ENCODE measurements around the gene TCP11.

DNA sequence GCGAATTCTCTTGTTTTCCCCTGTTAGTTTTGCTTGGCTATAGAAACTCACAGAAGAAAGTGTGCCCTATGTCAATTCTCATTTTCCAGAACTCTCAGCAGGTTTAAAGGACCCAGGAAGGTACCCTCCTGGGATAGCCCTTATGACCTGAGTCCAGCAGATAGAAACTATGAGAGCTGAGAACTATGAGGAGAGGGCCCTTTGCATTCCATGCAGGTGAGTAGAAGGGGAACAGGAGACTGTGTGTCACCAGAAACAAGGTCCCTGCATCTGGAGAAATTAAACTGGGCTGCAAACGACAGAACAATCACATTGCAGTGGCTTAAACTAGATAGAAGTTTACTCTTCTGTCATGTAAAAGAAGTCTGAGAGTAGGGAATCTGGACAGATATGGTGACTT lies 36.9 kb upstream of the TCP11 start:
- TF ChIP-seq, protein P1, sequence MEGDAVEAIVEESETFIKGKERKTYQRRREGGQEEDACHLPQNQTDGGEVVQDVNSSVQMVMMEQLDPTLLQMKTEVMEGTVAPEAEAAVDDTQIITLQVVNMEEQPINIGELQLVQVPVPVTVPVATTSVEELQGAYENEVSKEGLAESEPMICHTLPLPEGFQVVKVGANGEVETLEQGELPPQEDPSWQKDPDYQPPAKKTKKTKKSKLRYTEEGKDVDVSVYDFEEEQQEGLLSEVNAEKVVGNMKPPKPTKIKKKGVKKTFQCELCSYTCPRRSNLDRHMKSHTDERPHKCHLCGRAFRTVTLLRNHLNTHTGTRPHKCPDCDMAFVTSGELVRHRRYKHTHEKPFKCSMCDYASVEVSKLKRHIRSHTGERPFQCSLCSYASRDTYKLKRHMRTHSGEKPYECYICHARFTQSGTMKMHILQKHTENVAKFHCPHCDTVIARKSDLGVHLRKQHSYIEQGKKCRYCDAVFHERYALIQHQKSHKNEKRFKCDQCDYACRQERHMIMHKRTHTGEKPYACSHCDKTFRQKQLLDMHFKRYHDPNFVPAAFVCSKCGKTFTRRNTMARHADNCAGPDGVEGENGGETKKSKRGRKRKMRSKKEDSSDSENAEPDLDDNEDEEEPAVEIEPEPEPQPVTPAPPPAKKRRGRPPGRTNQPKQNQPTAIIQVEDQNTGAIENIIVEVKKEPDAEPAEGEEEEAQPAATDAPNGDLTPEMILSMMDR (IDR thresholded peaks at IDR 0.05; ENCODE audit: low read depth, low read length, missing input control), result no peak
- TF ChIP-seq, protein P2, sequence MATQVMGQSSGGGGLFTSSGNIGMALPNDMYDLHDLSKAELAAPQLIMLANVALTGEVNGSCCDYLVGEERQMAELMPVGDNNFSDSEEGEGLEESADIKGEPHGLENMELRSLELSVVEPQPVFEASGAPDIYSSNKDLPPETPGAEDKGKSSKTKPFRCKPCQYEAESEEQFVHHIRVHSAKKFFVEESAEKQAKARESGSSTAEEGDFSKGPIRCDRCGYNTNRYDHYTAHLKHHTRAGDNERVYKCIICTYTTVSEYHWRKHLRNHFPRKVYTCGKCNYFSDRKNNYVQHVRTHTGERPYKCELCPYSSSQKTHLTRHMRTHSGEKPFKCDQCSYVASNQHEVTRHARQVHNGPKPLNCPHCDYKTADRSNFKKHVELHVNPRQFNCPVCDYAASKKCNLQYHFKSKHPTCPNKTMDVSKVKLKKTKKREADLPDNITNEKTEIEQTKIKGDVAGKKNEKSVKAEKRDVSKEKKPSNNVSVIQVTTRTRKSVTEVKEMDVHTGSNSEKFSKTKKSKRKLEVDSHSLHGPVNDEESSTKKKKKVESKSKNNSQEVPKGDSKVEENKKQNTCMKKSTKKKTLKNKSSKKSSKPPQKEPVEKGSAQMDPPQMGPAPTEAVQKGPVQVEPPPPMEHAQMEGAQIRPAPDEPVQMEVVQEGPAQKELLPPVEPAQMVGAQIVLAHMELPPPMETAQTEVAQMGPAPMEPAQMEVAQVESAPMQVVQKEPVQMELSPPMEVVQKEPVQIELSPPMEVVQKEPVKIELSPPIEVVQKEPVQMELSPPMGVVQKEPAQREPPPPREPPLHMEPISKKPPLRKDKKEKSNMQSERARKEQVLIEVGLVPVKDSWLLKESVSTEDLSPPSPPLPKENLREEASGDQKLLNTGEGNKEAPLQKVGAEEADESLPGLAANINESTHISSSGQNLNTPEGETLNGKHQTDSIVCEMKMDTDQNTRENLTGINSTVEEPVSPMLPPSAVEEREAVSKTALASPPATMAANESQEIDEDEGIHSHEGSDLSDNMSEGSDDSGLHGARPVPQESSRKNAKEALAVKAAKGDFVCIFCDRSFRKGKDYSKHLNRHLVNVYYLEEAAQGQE (IDR thresholded peaks at IDR 0.05), result no peak
- TF ChIP-seq TAF1 (conservative IDR thresholded peaks at IDR 0.05) (no peak), RAD21 (IDR thresholded peaks at IDR 0.05) (no peak), SP1 (IDR thresholded peaks at IDR 0.05) (no peak), EGR1 (IDR thresholded peaks at IDR 0.05; ENCODE audit: low read depth in 2 of 2) (no peak), JUND (IDR thresholded peaks at IDR 0.05) (no peak), GABPA (IDR thresholded peaks at IDR 0.05 in 1 of 2, conservative IDR thresholded peaks at IDR 0.05 in 1 of 2) (no peak), FOXA1 (IDR thresholded peaks at IDR 0.05) (no peak), HNF4A (conservative IDR thresholded peaks at IDR 0.05) (no peak)
- TF ChIP-seq, protein P3, sequence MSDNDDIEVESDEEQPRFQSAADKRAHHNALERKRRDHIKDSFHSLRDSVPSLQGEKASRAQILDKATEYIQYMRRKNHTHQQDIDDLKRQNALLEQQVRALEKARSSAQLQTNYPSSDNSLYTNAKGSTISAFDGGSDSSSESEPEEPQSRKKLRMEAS (IDR thresholded peaks at IDR 0.05), result no peak
- TF ChIP-seq, protein P4, sequence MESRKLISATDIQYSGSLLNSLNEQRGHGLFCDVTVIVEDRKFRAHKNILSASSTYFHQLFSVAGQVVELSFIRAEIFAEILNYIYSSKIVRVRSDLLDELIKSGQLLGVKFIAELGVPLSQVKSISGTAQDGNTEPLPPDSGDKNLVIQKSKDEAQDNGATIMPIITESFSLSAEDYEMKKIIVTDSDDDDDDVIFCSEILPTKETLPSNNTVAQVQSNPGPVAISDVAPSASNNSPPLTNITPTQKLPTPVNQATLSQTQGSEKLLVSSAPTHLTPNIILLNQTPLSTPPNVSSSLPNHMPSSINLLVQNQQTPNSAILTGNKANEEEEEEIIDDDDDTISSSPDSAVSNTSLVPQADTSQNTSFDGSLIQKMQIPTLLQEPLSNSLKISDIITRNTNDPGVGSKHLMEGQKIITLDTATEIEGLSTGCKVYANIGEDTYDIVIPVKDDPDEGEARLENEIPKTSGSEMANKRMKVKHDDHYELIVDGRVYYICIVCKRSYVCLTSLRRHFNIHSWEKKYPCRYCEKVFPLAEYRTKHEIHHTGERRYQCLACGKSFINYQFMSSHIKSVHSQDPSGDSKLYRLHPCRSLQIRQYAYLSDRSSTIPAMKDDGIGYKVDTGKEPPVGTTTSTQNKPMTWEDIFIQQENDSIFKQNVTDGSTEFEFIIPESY (IDR thresholded peaks at IDR 0.05), result no peak
- TF ChIP-seq, protein P5, sequence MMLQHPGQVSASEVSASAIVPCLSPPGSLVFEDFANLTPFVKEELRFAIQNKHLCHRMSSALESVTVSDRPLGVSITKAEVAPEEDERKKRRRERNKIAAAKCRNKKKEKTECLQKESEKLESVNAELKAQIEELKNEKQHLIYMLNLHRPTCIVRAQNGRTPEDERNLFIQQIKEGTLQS (IDR thresholded peaks at IDR 0.05), result no peak
